Smooth muscle cell of bladder (primary cell): ENCODE measurements around the gene SPANXN2. TPM values are rescaled to one million over a fixed set of nuclear protein-coding genes. Genes with fewer than 3 reads are reported as not detected.

Experiments
- total RNA-seq: library from RNA; depleted of rRNA; stranded (reverse); fragments of >200 nt; gene quantifications from 2 replicates; pipeline ENCODE4 v1.2.3, GENCODE V29; 2014

Gene SPANXN2
- total RNA-seq = not detected in 2 replicates

GRCh38 chrX:143720652-143721051 is at the start of gene SPANXN2:
Gene SPANXN2 (minus strand): TSS chrX:143720752. CDS start chrX:143720668, 84 bp downstream.

Other genes with a start within 250 kb of the SPANXN2 start
- gene SPANXN3, start 203.3 kb downstream of the SPANXN2 start, total RNA-seq = not detected in 2 replicates
- gene SLITRK4, start 84.7 kb downstream of the SPANXN2 start, total RNA-seq = under 0.01 and 0.46 TPM in 2 replicates
- not detected in 2 replicates for gene UBE2NL, start 163.3 kb upstream of the SPANXN2 start, total RNA-seq